Measurements from ENCODE around the gene FOXK2. TPM values are rescaled to one million over a fixed set of nuclear protein-coding genes. Genes with fewer than 3 reads are reported as not detected.
"Not testable (repeated sequence)": the region's sequence is repeated elsewhere in the genome, so short reads cannot be mapped to it uniquely, and the experiment has no call there.

Gene FOXK2
- total RNA-seq, 2 donors from 2014 or later = 59.9 to 61.0 TPM

DNA sequence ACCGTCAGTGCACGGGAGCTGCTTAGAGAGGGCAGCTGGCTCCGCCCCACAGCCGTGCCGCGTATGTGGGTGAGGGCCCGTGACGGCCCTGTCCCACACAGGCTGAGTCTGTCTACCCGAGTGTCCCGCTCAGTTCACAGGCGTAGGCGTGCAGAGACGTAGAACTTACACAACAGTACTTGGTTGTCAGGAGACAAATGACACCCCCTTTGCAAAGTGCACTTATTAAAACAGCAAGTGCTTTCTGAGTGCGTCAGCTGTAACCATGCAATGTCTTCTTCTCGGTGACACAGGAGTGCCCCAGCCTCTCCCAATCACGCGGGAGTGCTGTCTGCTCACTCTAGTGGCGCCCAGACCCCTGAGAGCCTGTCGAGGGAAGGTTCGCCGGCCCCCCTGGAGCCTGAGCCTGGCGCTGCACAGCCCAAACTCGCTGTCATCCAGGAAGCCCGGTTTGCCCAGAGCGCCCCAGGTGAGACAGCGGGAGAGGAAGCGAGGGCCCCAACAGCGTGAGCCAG, 64.2 kb downstream of the FOXK2 start:
- ATAC-seq (replicated peaks in 1 of 2) (peak; percentile 86 to 93), DNase-seq (peak; percentile 60 to 65)
- Mint-ChIP-seq H3K4me3 (peak overlapping the region; percentile 50 to 77), H3K4me1 (ENCODE audit: low read depth) (peaks cover 28% of the 10 kb centered on the region), H3K36me3 (ENCODE audit: insufficient read depth in 2 of 2) (peaks cover 9 to 13% of the 10 kb centered on the region in 2 donors), H3K9me3 (no peaks in the 10 kb centered on the region), H3K27ac (peak overlapping the region; percentile 82), H3K27me3 (ENCODE audit: low read depth) (no peaks in the 10 kb centered on the region)

DNA sequence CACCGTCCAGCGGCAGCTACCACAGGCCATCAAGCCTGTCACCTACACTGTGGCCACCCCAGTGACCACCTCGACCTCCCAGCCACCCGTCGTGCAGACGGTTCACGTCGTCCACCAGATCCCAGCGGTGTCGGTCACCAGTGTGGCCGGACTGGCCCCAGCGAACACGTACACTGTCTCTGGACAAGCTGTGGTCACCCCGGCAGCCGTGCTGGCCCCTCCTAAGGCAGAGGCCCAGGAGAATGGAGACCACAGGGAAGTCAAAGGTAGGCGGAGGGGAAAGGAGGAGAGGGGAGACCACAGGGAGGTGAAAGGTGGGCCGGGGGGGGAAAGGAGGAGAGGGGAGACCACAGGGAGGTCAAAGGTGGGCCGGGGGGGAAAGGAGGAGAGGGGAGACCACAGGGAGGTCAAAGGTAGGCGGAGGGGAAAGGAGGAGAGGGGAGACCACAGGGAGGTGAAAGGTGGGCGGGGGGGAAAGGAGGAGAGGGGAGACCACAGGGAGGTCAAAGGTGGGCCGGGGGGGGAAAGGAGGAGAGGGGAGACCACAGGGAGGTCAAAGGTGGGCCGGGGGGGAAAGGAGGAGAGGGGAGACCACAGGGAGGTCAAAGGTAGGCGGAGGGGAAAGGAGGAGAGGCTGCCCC, 66.5 kb downstream of the FOXK2 start:
- DNase-seq = peak in 1 of 2 donors; percentile 30
- H3K9me3 Mint-ChIP-seq; H3K27me3 Mint-ChIP-seq (ENCODE audit: low read depth); H3K4me3 Mint-ChIP-seq; ATAC-seq (replicated peaks in 1 of 2): not testable (repeated sequence)
- H3K27ac Mint-ChIP-seq = peak overlapping the region; percentile 72
- H3K36me3 Mint-ChIP-seq (ENCODE audit: insufficient read depth in 2 of 2) = peaks cover 9 to 13% of the 10 kb centered on the region in 2 donors
- H3K4me1 Mint-ChIP-seq (ENCODE audit: low read depth) = peaks cover 28% of the 10 kb centered on the region

DNA sequence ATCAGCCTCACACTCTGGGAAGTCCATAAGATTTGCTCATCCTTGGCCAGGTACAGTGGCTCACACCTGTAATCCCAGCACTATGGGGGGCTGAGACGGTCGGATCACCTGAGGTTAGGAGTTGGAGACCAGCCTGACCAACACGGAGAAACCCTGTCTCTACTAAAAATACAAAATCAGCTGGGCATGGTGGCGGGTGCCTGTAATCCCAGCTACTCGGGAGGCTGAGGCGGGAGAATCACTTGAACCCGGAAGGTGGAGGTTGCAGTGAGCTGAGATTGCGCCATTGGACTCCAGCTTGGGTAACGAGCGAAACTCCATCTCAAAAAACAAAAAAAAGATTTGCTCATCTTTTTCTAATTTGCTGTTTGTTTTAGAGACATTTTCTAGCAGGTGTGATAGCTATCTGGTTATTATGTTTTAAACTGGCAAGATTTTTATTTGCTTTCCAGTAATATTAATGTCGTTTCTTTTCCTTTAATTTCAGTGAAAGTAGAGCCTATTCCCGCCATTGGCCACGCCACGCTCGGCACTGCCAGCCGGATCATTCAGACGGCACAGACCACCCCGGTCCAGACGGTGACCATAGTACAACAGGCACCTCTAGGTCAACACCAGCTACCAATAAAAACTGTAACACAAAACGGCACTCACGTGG, 67.2 kb downstream of the FOXK2 start:
- no peak overlapping the region for H3K4me3 Mint-ChIP-seq
- ATAC-seq (replicated peaks in 1 of 2) (no peak), DNase-seq (no peak)
- H3K27ac Mint-ChIP-seq = no peak overlapping the region
- no peaks in the 10 kb centered on the region for H3K27me3 Mint-ChIP-seq (ENCODE audit: low read depth)
- peaks cover 9 to 13% of the 10 kb centered on the region in 2 donors for H3K36me3 Mint-ChIP-seq (ENCODE audit: insufficient read depth in 2 of 2)
- H3K4me1 Mint-ChIP-seq (ENCODE audit: low read depth) = peaks cover 32% of the 10 kb centered on the region
- no peaks in the 10 kb centered on the region for H3K9me3 Mint-ChIP-seq

DNA sequence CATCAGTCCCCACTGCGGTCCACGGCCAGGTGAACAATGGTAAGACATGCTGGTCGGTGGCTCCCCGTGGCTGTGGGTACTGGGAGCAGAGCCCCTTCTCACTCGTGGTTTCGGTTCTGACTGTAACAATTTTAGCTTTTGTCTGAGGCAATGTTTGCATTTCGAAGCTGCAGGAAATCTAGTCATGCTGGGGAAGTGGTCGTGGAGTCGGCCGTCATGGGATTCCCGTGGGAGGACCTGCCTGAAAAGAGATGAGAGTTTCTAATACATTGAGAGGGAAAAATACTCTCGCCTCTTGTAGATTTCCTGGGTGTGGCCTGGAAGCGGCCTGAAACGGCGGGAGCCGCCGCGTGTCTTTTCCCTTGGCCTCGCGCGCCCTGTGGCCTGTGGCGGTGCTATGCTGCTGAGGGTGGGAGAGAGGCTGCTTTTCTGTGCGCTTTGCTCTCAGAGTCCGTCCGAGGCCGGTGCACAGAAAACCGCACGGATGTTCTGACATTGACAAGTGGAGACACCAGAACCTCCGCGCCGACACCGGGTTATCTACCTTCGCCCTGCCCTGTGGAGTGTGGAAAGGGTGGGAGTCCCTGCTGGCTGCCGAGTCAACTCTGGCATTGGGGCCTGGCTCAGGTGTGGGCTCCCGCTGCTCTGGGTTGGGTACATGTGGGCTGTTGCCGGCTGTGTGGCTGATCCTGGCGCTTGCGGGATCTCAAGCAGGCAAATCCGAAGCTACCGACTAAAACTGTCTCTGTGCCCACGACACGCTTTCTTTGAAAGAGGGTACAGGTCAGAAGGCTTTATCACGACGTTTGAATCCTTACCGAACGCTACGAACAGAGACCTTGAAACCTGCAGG, 67.9 kb downstream of the FOXK2 start:
- Mint-ChIP-seq H3K27ac (peak overlapping the region; percentile 8), H3K36me3 (ENCODE audit: insufficient read depth in 2 of 2) (peaks cover 10 to 13% of the 10 kb centered on the region in 2 donors), H3K27me3 (ENCODE audit: low read depth) (no peaks in the 10 kb centered on the region), H3K4me3 (no peak overlapping the region), H3K9me3 (no peaks in the 10 kb centered on the region), H3K4me1 (ENCODE audit: low read depth) (peaks cover 40% of the 10 kb centered on the region)
- ATAC-seq (replicated peaks in 1 of 2) (peak in 1 of 2 donors; percentile 4), DNase-seq (peak; percentile 35 to 36)

DNA sequence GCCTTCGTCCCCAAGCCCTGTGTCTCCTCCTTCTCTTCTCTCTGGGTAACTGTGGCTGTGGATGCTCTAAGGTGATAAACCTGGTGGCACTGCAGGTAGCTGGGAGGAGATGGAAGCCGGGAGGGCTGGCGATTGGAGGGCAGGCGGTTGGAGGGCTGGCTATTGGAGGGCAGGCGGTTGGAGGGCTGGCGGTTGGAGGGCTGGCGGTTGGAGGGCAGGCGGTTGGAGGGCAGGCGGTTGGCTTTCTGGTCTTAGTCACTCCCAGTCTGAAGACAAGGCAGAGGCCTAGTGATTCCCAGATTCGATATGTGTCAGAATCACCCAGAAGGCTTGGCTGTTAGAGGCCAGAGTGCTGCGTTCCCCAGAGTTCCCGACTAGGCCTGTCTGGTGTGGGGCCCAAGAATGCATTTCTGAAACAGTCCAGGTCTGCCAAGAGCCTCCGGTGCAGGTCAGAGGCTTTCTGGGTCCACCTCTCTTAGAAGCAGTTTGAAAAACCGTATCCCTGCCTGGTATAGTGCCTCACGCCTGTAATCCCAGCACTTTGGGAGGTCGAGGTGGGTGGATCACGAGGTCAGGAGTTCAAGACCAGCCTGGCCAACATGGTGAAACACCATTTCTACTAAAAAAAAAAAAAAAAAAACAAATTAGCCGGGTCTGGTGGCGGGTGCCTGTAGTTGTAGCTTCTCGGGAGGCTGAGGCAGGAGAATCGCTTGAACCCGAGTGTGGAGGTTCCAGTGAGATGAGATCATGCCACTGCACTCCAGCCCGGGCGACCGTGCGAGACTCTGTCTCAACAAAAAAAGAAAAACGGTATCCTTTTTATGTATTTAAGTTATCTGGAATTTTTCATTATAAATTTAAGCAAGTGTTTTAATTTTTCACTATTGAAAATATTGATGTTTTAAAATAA, 69.0 kb downstream of the FOXK2 start:
- no peaks in the 10 kb centered on the region for H3K27me3 Mint-ChIP-seq (ENCODE audit: low read depth)
- H3K4me1 Mint-ChIP-seq (ENCODE audit: low read depth) = peaks cover 49% of the 10 kb centered on the region
- ATAC-seq (replicated peaks in 1 of 2) (no peak), DNase-seq (no peak)
- H3K4me3 Mint-ChIP-seq = no peak overlapping the region
- peak overlapping the region; percentile 8 for H3K27ac Mint-ChIP-seq
- H3K36me3 Mint-ChIP-seq (ENCODE audit: insufficient read depth in 2 of 2) = peaks cover 12 to 14% of the 10 kb centered on the region in 2 donors
- no peaks in the 10 kb centered on the region for H3K9me3 Mint-ChIP-seq

DNA sequence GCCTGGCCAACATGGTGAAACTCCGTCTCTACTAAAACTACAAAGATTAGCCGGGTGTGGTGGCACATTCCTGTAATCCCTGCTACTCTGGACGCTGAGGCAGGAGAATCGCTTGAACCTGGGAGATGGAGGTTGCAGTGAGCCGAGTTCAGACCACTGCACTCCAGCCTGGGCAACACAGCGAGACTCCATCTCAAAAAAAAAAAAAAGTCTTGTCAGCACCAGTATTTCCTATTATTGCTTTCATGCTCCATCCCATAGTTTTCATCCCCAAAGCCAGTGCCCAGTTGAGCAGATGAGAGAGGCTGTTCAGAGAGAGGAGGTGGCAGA, 70.3 kb downstream of the FOXK2 start:
- no peak overlapping the region for H3K27ac Mint-ChIP-seq
- DNase-seq = no peak
- no peaks in the 10 kb centered on the region for H3K9me3 Mint-ChIP-seq
- no peak overlapping the region for H3K4me3 Mint-ChIP-seq
- H3K27me3 Mint-ChIP-seq (ENCODE audit: low read depth) = no peaks in the 10 kb centered on the region
- no peak for ATAC-seq (replicated peaks in 1 of 2)
- peaks cover 14 to 18% of the 10 kb centered on the region in 2 donors for H3K36me3 Mint-ChIP-seq (ENCODE audit: insufficient read depth in 2 of 2)
- peaks cover 57% of the 10 kb centered on the region for H3K4me1 Mint-ChIP-seq (ENCODE audit: low read depth)

DNA sequence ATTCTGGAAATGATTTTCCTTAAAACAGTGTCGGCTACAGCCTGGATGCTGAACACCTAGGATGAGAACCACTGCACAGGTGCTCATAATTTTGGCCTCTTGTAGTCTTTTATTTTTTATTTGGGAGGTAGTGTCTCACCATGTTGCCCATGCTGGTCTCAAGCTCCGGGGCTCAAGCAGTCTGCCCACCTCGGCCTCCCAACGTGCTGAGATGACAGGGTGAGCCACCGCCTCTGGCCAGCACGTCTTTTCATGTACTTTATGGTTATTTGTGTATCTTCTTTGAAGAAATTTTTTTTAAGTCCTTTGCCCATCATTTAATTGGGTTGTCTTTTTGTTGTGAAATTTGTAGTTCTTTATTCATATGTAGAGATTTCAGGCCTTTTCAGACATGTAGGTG, 70.7 kb downstream of the FOXK2 start:
- Mint-ChIP-seq H3K4me1 (ENCODE audit: low read depth) (peaks cover 58% of the 10 kb centered on the region), H3K36me3 (ENCODE audit: insufficient read depth in 2 of 2) (peaks cover 14 to 18% of the 10 kb centered on the region in 2 donors), H3K27me3 (ENCODE audit: low read depth) (no peaks in the 10 kb centered on the region), H3K27ac (peak overlapping the region; percentile 81), H3K9me3 (no peaks in the 10 kb centered on the region), H3K4me3 (no peak overlapping the region)
- DNase-seq (no peak), ATAC-seq (replicated peaks in 1 of 2) (no peak)

DNA sequence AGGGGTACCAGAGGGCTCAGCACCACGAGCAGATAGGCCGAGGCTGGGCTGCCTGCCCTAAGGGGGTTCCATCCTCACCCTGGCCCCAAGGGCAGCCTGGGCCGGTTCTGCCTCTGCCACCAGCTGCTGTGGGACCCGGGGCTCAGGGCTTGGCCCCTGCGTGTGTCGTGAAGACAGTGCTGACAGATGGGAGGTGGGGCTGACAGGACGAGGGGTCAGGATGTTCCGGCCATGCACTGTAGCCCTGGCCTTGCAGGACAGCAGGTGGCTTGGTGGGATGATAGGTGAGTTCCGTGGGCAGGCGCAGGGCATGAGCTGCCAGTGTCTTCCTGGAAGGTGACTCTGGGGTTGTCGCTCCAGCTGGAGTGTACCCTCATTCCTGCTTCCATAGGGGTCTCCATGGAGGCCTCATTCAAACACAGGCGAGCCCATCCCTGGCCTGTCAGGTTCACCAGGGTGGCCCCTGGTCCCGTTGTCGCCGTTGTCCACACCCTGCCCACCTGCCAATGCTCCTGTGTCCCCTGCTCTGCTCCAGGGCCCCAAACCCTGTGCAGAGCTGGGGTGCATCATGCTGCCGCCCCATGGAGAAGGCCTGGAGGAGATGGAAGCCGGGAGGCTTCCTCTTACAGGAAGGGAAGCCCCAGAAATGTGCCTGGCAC, 71.5 kb downstream of the FOXK2 start:
- no peaks in the 10 kb centered on the region for H3K9me3 Mint-ChIP-seq
- H3K27ac Mint-ChIP-seq = peak overlapping the region; percentile 81
- peaks cover 58% of the 10 kb centered on the region for H3K4me1 Mint-ChIP-seq (ENCODE audit: low read depth)
- H3K27me3 Mint-ChIP-seq (ENCODE audit: low read depth) = no peaks in the 10 kb centered on the region
- H3K4me3 Mint-ChIP-seq = no peak overlapping the region
- H3K36me3 Mint-ChIP-seq (ENCODE audit: insufficient read depth in 2 of 2) = peaks cover 11 to 14% of the 10 kb centered on the region in 2 donors
- ATAC-seq (replicated peaks in 1 of 2) (no peak), DNase-seq (no peak)

DNA sequence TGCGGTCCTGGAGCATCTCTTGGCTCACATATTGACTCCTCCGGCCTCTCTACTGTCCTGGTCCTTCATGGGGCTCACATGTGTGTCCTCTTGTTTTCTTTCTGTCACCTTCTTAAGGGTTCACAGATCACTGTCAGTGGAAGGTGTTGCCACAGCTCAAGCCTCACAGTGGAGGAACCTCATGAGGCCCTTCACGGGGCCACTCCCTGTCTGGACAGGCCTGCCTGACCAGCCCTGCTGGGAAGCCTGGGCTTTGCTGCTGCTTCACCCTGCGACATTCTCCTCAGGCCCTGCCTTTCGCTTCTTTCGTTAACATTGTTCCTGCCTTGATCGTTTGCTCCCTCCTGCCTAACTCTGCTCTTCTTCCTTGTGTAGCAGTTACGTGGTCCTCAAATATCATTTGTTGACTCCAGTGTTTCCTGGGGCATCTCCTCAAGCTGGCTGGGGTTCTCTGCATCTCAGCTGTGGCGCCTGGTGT, 72.8 kb downstream of the FOXK2 start:
- ATAC-seq (replicated peaks in 1 of 2) (peak; percentile 5 to 14), DNase-seq (no peak)
- Mint-ChIP-seq H3K27ac (peak overlapping the region; percentile 92), H3K27me3 (ENCODE audit: low read depth) (no peaks in the 10 kb centered on the region), H3K4me3 (peak overlapping the region; percentile 69 to 85), H3K9me3 (no peaks in the 10 kb centered on the region), H3K4me1 (ENCODE audit: low read depth) (peaks cover 47% of the 10 kb centered on the region), H3K36me3 (ENCODE audit: insufficient read depth in 2 of 2) (peaks cover 7 to 8% of the 10 kb centered on the region in 2 donors)

DNA sequence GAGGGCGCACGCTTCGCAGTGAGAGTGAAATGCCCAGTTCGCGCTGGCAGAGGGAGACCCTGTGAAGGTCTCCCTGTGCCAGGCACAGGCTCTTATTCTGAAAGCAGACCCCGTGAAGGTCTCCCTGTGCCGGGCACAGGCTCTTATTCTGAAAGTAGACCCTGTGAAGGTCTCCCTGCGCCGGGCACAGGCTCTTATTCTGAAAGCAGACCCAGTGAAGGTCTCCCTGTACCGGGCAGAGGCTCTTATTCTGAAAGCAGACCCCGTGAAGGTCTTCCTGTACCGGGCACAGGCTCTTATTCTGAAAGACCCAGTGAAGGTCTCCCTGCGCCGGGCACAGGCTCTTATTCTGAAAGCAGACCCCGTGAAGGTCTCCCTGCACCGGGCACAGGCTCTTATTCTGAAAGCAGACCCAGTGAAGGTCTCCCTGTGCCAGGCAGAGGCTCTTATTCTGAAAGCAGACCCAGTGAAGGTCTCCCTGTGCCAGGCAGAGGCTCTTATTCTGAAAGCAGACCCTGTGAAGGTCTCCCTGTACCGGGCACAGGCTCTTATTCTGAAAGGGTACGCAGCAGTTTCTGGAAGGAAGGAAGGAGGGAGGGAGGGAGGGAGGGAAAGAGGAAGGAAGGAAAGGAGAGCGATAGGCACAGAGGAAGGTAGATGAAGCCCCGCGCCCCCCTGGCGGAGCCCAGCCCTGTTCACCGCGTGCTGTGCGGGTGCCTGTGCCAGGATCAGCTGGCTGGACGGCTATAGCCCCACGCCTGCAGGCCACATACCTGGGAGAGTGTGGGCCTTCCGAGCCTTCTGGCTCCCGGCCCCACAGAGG, 73.4 kb downstream of the FOXK2 start:
- peak; percentile 54 to 61 for DNase-seq
- peak; percentile 36 to 37 for ATAC-seq (replicated peaks in 1 of 2)
- Mint-ChIP-seq H3K9me3 (no peaks in the 10 kb centered on the region), H3K4me1 (ENCODE audit: low read depth) (peaks cover 41% of the 10 kb centered on the region), H3K4me3 (peak overlapping the region; percentile 69 to 85), H3K27ac (peak overlapping the region; percentile 92), H3K36me3 (ENCODE audit: insufficient read depth in 2 of 2) (peaks cover 5 to 8% of the 10 kb centered on the region in 2 donors), H3K27me3 (ENCODE audit: low read depth) (no peaks in the 10 kb centered on the region)

DNA sequence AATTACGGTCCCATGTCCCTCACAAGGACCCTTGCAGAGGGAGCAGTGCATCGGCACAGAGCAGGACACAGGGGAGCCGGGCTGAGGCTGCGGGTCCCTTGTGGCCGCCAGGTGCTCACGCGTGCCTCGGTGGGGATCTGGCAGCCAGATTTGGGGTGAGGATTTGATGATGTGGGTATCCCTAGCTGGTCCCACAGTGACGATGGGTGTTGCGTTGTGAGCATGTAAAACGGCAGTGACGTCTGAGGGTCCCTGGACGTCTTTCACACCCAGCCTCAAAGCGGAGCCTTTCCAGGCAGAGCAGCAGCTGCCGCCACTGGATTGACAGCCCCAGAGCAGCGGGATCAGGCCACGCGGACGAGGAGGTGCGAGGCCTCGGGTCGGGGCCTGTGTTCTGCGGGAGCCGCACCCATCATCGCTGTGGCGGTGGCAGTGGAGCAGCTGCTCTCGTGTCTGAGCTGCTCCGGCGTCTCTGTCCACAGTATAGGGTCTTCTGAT, 74.1 kb downstream of the FOXK2 start:
- H3K9me3 Mint-ChIP-seq = no peaks in the 10 kb centered on the region
- ATAC-seq (replicated peaks in 1 of 2) = no peak

More for the DNA sequence above, 74.1 kb downstream of the FOXK2 start:
- no peak for DNase-seq
- Mint-ChIP-seq H3K4me3 (peak overlapping the region; percentile 69 to 85), H3K4me1 (ENCODE audit: low read depth) (peaks cover 36% of the 10 kb centered on the region), H3K27me3 (ENCODE audit: low read depth) (no peaks in the 10 kb centered on the region), H3K36me3 (ENCODE audit: insufficient read depth in 2 of 2) (peaks cover 3 to 8% of the 10 kb centered on the region in 2 donors), H3K27ac (peak overlapping the region; percentile 92)
